Esophagus (tissue), 2 donors: Measurements from ENCODE around the gene RAB39A. TPM values are rescaled to one million over a fixed set of nuclear protein-coding genes. Genes with fewer than 3 reads are reported as not detected.

Experiments
- H3K27ac ChIP-seq, 2 donors: one replicate each; pipeline ENCODE4 v1.5.1; 2013; ENCODE audit warnings: low read depth in 2 of 2, mild to moderate bottlenecking in 2 of 2, inconsistent platforms in 1 of 2, low read length in 1 of 2, moderate library complexity in 1 of 2
- H3K27me3 ChIP-seq, 2 donors: one replicate each; pipeline ENCODE4 v1.6.1; 2013; ENCODE audit warnings: low read length in 2 of 2, control low read depth in 1 of 2, mild to moderate bottlenecking in 1 of 2; ENCODE audit not compliant: insufficient read depth in 2 of 2, control insufficient read depth in 1 of 2
- H3K36me3 ChIP-seq, 2 donors: one replicate each; pipeline ENCODE4 v1.6.1; 2013; ENCODE audit warnings: low read length in 1 of 2; ENCODE audit not compliant: control insufficient read depth in 2 of 2, insufficient read depth in 2 of 2
- H3K4me1 ChIP-seq, 2 donors: one replicate each; pipeline ENCODE4 v1.6.1; 2013; ENCODE audit warnings: low read length in 1 of 2; ENCODE audit not compliant: control insufficient read depth in 2 of 2, insufficient read depth in 2 of 2
- H3K4me3 ChIP-seq, 2 donors: one replicate each; pipeline ENCODE4 v1.5.1; 2013; ENCODE audit warnings: low read length in 2 of 2, mild to moderate bottlenecking in 2 of 2, low read depth in 1 of 2, moderate library complexity in 1 of 2
- H3K9me3 ChIP-seq, 2 donors: one replicate each; pipeline ENCODE4 v1.6.1; 2013; ENCODE audit warnings: mild to moderate bottlenecking in 2 of 2, low read depth in 1 of 2, low read length in 1 of 2, moderate library complexity in 1 of 2; ENCODE audit not compliant: control insufficient read depth in 2 of 2, insufficient read depth in 1 of 2
- WGBS, 2 donors: extraction: QIAGEN DNeasy Blood & Tissue Kit; methylation state at CpG; one replicate each; pipeline ENCODE4 v1.1.7; 2013; 5-methylcytosine and 5-hydroxymethylcytosine counted together
- polyA plus RNA-seq, 2 donors: library from polyadenylated mRNA; stranded (reverse); fragments of 200-250 nt; gene quantifications; one replicate each; pipeline ENCODE4 v1.2.3, GENCODE V29; 2013
- donor health status: healthy with polysubstance abuse.
- donor health status: Bipolar disorder and iron deficiency.

RAB39A gene
- polyA plus RNA-seq, 2 donors = 0.04 TPM; not detected in 1

- Histone ChIP-seq H3K4me1 (no peaks in the 10 kb centered on the region), H3K9me3 (no peaks in the 10 kb centered on the region), H3K4me3 (no peak overlapping the region), H3K27me3 (no peaks in the 10 kb centered on the region), H3K27ac (no peak overlapping the region), H3K36me3 (no peaks in the 10 kb centered on the region)
- 47 to 53% methylated on average over 5 of the region's 5 CpGs for WGBS, 2 donors
Measured at GRCh38 chr11:107996006-107996776, 67.9 kb downstream of the RAB39A start.

GRCh38 chr11:107998761-107999160, 70.5 kb downstream of the RAB39A start:
- H3K36me3 ChIP-seq = no peaks in the 10 kb centered on the region
- 81 to 94% methylated on average over 6 of the region's 6 CpGs for WGBS, 2 donors

GRCh38 chr11:107999759-108000455, 71.7 kb downstream of the RAB39A start:
- H3K4me3 ChIP-seq = no peak overlapping the region
- H3K9me3 ChIP-seq = no peaks in the 10 kb centered on the region
- no peaks in the 10 kb centered on the region for H3K27me3 ChIP-seq
- H3K36me3 ChIP-seq = no peaks in the 10 kb centered on the region
- no peaks in the 10 kb centered on the region for H3K4me1 ChIP-seq
- WGBS, 2 donors = 36 to 39% methylated on average over 6 of the region's 6 CpGs
- H3K27ac ChIP-seq = no peak overlapping the region

More at GRCh38 chr11:107998761-107999160, 70.5 kb downstream of the RAB39A start:
- no peak overlapping the region for H3K27ac ChIP-seq
- no peaks in the 10 kb centered on the region for H3K9me3 ChIP-seq
- H3K4me1 ChIP-seq = no peaks in the 10 kb centered on the region
- no peak overlapping the region for H3K4me3 ChIP-seq
- H3K27me3 ChIP-seq = no peaks in the 10 kb centered on the region

- WGBS, 2 donors = 87 to 93% methylated on average over 3 of the region's 3 CpGs
- H3K9me3 ChIP-seq = no peaks in the 10 kb centered on the region
- no peaks in the 10 kb centered on the region for H3K4me1 ChIP-seq
- no peak overlapping the region for H3K27ac ChIP-seq
- no peak overlapping the region for H3K4me3 ChIP-seq
- no peaks in the 10 kb centered on the region for H3K27me3 ChIP-seq
- no peaks in the 10 kb centered on the region for H3K36me3 ChIP-seq
Measured at GRCh38 chr11:108002476-108002875, 74.2 kb downstream of the RAB39A start.

GRCh38 chr11:108003623-108004022, 75.4 kb downstream of the RAB39A start:
- H3K9me3 ChIP-seq = no peaks in the 10 kb centered on the region
- H3K27ac ChIP-seq = no peak overlapping the region
- no peak overlapping the region for H3K4me3 ChIP-seq
- no peaks in the 10 kb centered on the region for H3K36me3 ChIP-seq
- WGBS, 2 donors = 87 to 89% methylated on average over 5 of the region's 5 CpGs
- H3K4me1 ChIP-seq = no peaks in the 10 kb centered on the region
- no peaks in the 10 kb centered on the region for H3K27me3 ChIP-seq

GRCh38 chr11:108007819-108008218, 79.6 kb downstream of the RAB39A start:
- Histone ChIP-seq H3K4me1 (peaks cover 0 to 2% of the 10 kb centered on the region in 2 donors), H3K27ac (no peak overlapping the region), H3K9me3 (no peaks in the 10 kb centered on the region), H3K4me3 (no peak overlapping the region), H3K36me3 (no peaks in the 10 kb centered on the region), H3K27me3 (no peaks in the 10 kb centered on the region)
- WGBS, 2 donors = 92% methylated on average over 18 of the region's 18 CpGs

- Histone ChIP-seq H3K4me3 (peak within 1 kb of the TSS; percentile 89 to 98), H3K27me3 (no peaks in the 10 kb centered on the region), H3K36me3 (no peaks in the 10 kb centered on the region), H3K4me1 (peaks cover 0 to 2% of the 10 kb centered on the region in 2 donors), H3K27ac (peak within 1 kb of the TSS; percentile 90 to 97), H3K9me3 (no peaks in the 10 kb centered on the region)
- 0% methylated on average over 72 of the region's 72 CpGs for WGBS, 2 donors
Measured at GRCh38 chr11:108008656-108009496, 80.6 kb downstream of the RAB39A start, which contains the start of gene CUL5. Gene CUL5 (plus strand): TSS chr11:108008898. CDS start chr11:108009349, 451 bp downstream.

- Histone ChIP-seq H3K27ac (peak overlapping the region; percentile 90 to 97), H3K36me3 (no peaks in the 10 kb centered on the region), H3K27me3 (no peaks in the 10 kb centered on the region), H3K9me3 (no peaks in the 10 kb centered on the region), H3K4me3 (peak overlapping the region; percentile 89 to 98), H3K4me1 (peaks cover 0 to 2% of the 10 kb centered on the region in 2 donors)
- WGBS, 2 donors = 1% methylated on average over 31 of the region's 31 CpGs
Measured at GRCh38 chr11:108009497-108010370, 81.5 kb downstream of the RAB39A start.
